PC-9 (cell line): Measurements from ENCODE around the gene HOOK2. TPM values are rescaled to one million over a fixed set of nuclear protein-coding genes. Genes with fewer than 3 reads are reported as not detected.

Experiments
- BruUV-seq: library from RNA; stranded (reverse); fragments of 400-500 nt; replicated peaks from 2 replicates; lab custom pipeline; 2021; lab: Mats Ljungman, UMichigan
- CTCF ChIA-PET: fragments of 300-600 bp; sonication (Branson Sonifier 250); formaldehyde crosslinking; loops from one replicate; lab custom pipeline; 2022; ENCODE audit warnings: antibody characterized with exemption; lab: Charles Lee
- POLR2A ChIA-PET: fragments of 300-600 bp; sonication (Branson Sonifier 250); formaldehyde crosslinking; loops from one replicate; lab custom pipeline; 2022; ENCODE audit warnings: antibody characterized with exemption; ENCODE audit not compliant: unreplicated experiment; lab: Charles Lee
- DNase-seq, 2 experiments: peaks; one replicate each; pipeline versions ENCODE4 v3.0.0 to v3.0.0-alpha.2; 2015 to 2022; ENCODE audit warnings: mixed read lengths in 1 of 2
- H2AFZ ChIP-seq: fragments of 200-600 bp; sonication (generic); 2 replicates; pipeline ENCODE4 v1.8.1; 2017; ENCODE audit warnings: antibody characterized with exemption
- H3F3A ChIP-seq: fragments of 200-600 bp; sonication (generic); 2 replicates; pipeline ENCODE4 v1.8.1; 2017; ENCODE audit warnings: antibody characterized with exemption, mild to moderate bottlenecking, low read depth; ENCODE audit not compliant: insufficient read depth
- H3K27ac ChIP-seq: fragments of 200-600 bp; sonication (generic); 2 replicates; pipeline ENCODE4 v1.6.1; 2016; ENCODE audit warnings: mixed run types
- H3K27me3 ChIP-seq: fragments of 200-600 bp; sonication (generic); 2 replicates; pipeline ENCODE4 v1.6.1; 2016; ENCODE audit warnings: low read depth, mixed run types; ENCODE audit not compliant: insufficient read depth
- H3K36me3 ChIP-seq: fragments of 200-600 bp; sonication (generic); 2 replicates; pipeline ENCODE4 v1.6.1; 2016; ENCODE audit warnings: low read depth, mixed run types
- H3K4me1 ChIP-seq: fragments of 200-600 bp; sonication (generic); replicated peaks from 2 replicates; pipeline ENCODE4 v1.6.1; 2016; ENCODE audit warnings: mixed run types; ENCODE audit not compliant: insufficient read depth
- H3K4me2 ChIP-seq: fragments of 200-600 bp; sonication (generic); 2 replicates; pipeline ENCODE4 v1.6.1; 2017; ENCODE audit warnings: mixed run types
- H3K4me3 ChIP-seq: fragments of 200-600 bp; sonication (generic); 2 replicates; pipeline ENCODE4 v1.6.1; 2016; ENCODE audit warnings: mixed run types
- H3K79me2 ChIP-seq: fragments of 200-600 bp; sonication (generic); 2 replicates; pipeline ENCODE4 v1.6.1; 2017; ENCODE audit warnings: low read depth, mixed run types
- H3K9me2 ChIP-seq: fragments of 200-600 bp; sonication (generic); 2 replicates; pipeline ENCODE4 v1.8.1; 2017; ENCODE audit warnings: mild to moderate bottlenecking; ENCODE audit not compliant: insufficient read depth
- H3K9me3 ChIP-seq: fragments of 200-600 bp; sonication (generic); 2 replicates; pipeline ENCODE4 v1.8.1; 2016; ENCODE audit warnings: low read depth; ENCODE audit not compliant: insufficient read depth
- H4K20me1 ChIP-seq: fragments of 200-600 bp; sonication (generic); 2 replicates; pipeline ENCODE4 v1.8.1; 2017; ENCODE audit not compliant: insufficient read depth
- EZH2 ChIP-seq: fragments of 200-600 bp; sonication (generic); IDR thresholded peaks from 2 replicates; pipeline ENCODE4 v1.8.0; 2017; ENCODE audit warnings: antibody characterized with exemption, low read depth
- intact Hi-C: fragments of 100-400 bp; cut with micrococcal nuclease; formaldehyde crosslinking; loops from one replicate; pipeline ENCODE4 v1.10.0; 2022; ENCODE audit not compliant: unreplicated experiment
- total RNA-seq: library from RNA; stranded (reverse); gene quantifications from 2 replicates; pipeline ENCODE4 v1.2.3, GENCODE V29; 2021
- TF ChIP-seq, protein P1 (sequence below): fragments of 200-600 bp; sonication (generic); conservative IDR thresholded peaks from 2 replicates; pipeline ENCODE4 v1.6.1; 2017; ENCODE audit warnings: mixed run types, antibody characterized with exemption, mild to moderate bottlenecking, moderate library complexity

HOOK2 gene
- total RNA-seq, 1 experiment from 2014 or later = 109 TPM

GRCh38 chr19:12789098-12789903 lies 13.9 kb upstream of the HOOK2 start:
- 0 out of 2 replicates have a peak overlapping the region, but pooled peaks have one; percentile 25 for H2AFZ ChIP-seq
- ChIA-PET CTCF (interaction anchor here (0.6 kb wide), 2 partner anchors 23 to 34 kb away, joined by 3 to 8 read pairs; no protein-coding TSS in a partner anchor), POLR2A (interaction anchor here (0.5 to 1.8 kb wide), 7 partner anchors 11 to 328 kb away, joined by 3 to 18 read pairs (median 4); partner anchors contain the start of genes RNASEH2A, ZNF490 and ZNF791)
- no peaks in the 10 kb centered on the region for H3K9me3 ChIP-seq
- H3F3A ChIP-seq = peaks cover 79% of the 10 kb centered on the region
- H3K79me2 ChIP-seq = peaks cover 52% of the 10 kb centered on the region
- intact Hi-C loops = loop anchor here (5.0 to 10.0 kb wide), 2 partner anchors 373 to 1056 kb away; no protein-coding TSS in a partner anchor
- no TSS peak for BruUV-seq
- no peak for TF ChIP-seq EZH2
- TF ChIP-seq, protein P1, sequence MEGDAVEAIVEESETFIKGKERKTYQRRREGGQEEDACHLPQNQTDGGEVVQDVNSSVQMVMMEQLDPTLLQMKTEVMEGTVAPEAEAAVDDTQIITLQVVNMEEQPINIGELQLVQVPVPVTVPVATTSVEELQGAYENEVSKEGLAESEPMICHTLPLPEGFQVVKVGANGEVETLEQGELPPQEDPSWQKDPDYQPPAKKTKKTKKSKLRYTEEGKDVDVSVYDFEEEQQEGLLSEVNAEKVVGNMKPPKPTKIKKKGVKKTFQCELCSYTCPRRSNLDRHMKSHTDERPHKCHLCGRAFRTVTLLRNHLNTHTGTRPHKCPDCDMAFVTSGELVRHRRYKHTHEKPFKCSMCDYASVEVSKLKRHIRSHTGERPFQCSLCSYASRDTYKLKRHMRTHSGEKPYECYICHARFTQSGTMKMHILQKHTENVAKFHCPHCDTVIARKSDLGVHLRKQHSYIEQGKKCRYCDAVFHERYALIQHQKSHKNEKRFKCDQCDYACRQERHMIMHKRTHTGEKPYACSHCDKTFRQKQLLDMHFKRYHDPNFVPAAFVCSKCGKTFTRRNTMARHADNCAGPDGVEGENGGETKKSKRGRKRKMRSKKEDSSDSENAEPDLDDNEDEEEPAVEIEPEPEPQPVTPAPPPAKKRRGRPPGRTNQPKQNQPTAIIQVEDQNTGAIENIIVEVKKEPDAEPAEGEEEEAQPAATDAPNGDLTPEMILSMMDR = no peak; the same call in 1 of the 2 replicates
- H3K4me1 ChIP-seq = peaks cover 61% of the 10 kb centered on the region
- H3K27me3 ChIP-seq = no peaks in the 10 kb centered on the region
- DNase-seq = peak in 1 of 2 experiments; percentile 42
- no peaks in the 10 kb centered on the region for H3K9me2 ChIP-seq
- no peaks in the 10 kb centered on the region; the same call in 1 of the 2 replicates for H3K36me3 ChIP-seq
- H3K4me2 ChIP-seq = peak overlapping the region; percentile 91
- peaks cover 18% of the 10 kb centered on the region for H4K20me1 ChIP-seq
- peak overlapping the region; percentile 86 for H3K27ac ChIP-seq
- H3K4me3 ChIP-seq = peak overlapping the region; percentile 73

- H3K9me2 ChIP-seq = no peaks in the 10 kb centered on the region
- intact Hi-C loops = loop anchor here (5.0 to 10.0 kb wide), 2 partner anchors 374 to 1056 kb away; no protein-coding TSS in a partner anchor
- H3K27me3 ChIP-seq = no peaks in the 10 kb centered on the region
- H3K27ac ChIP-seq = peak overlapping the region; percentile 86
- no peaks in the 10 kb centered on the region for H3K9me3 ChIP-seq
- H3K4me2 ChIP-seq = peak overlapping the region; percentile 91
- H3K4me1 ChIP-seq = peaks cover 63% of the 10 kb centered on the region
- ChIA-PET POLR2A (interaction anchor here (0.5 to 1.8 kb wide), 7 partner anchors 10 to 178 kb away, joined by 3 to 18 read pairs (median 4); partner anchors contain the start of genes RNASEH2A, ZNF490 and ZNF791), CTCF (interaction anchor here (0.6 to 1.0 kb wide), 3 partner anchors 23 to 33 kb away, joined by 3 to 8 read pairs (median 3); no protein-coding TSS in a partner anchor)
- H3F3A ChIP-seq = peaks cover 78% of the 10 kb centered on the region
- DNase-seq = peak; percentile 50 to 80
- peaks cover 18% of the 10 kb centered on the region for H4K20me1 ChIP-seq
- BruUV-seq = TSS peak; percentile 31
- H3K4me3 ChIP-seq = peak overlapping the region; percentile 73
- H3K79me2 ChIP-seq = peaks cover 49% of the 10 kb centered on the region
- H3K36me3 ChIP-seq = no peaks in the 10 kb centered on the region; the same call in 1 of the 2 replicates
- no peak overlapping the region for H2AFZ ChIP-seq
- TF ChIP-seq EZH2 = no peak
- TF ChIP-seq, protein P1 = 0 out of 2 replicates have a peak, but pooled peaks have one; percentile 4
These were observed 13.3 kb upstream of the HOOK2 start for GRCh38 chr19:12788682-12789097.

GRCh38 chr19:12788042-12788681 lies 12.8 kb upstream of the HOOK2 start:
- H3K36me3 ChIP-seq = no peaks in the 10 kb centered on the region; the same call in 1 of the 2 replicates
- DNase-seq = peak in 1 of 2 experiments; percentile 19
- H3K4me2 ChIP-seq = peak overlapping the region; percentile 91
- CTCF ChIA-PET = interaction anchor here (1.0 kb wide), 1 partner anchor 28 kb away, joined by 3 read pairs; no protein-coding TSS in a partner anchor
- no peaks in the 10 kb centered on the region for H3K9me2 ChIP-seq
- peak overlapping the region; percentile 86 for H3K27ac ChIP-seq
- POLR2A ChIA-PET = interaction anchor here (0.6 to 1.8 kb wide), 3 partner anchors 9 to 51 kb away, joined by 4 to 18 read pairs (median 11); no protein-coding TSS in a partner anchor
- peaks cover 17% of the 10 kb centered on the region for H4K20me1 ChIP-seq
- no TSS peak for BruUV-seq
- no peak overlapping the region for H2AFZ ChIP-seq
- peaks cover 68% of the 10 kb centered on the region for H3K4me1 ChIP-seq
- no peaks in the 10 kb centered on the region for H3K27me3 ChIP-seq
- H3K79me2 ChIP-seq = peaks cover 46% of the 10 kb centered on the region
- peaks cover 81% of the 10 kb centered on the region for H3F3A ChIP-seq
- no peaks in the 10 kb centered on the region for H3K9me3 ChIP-seq
- intact Hi-C loops = loop anchor here (5.0 to 10.0 kb wide), 2 partner anchors 374 to 1057 kb away; no protein-coding TSS in a partner anchor
- TF ChIP-seq EZH2 = no peak
- TF ChIP-seq, protein P1 = no peak
- H3K4me3 ChIP-seq = peak overlapping the region; percentile 73
